Activated CD8-positive, alpha-beta T cell treated with anti-CD3 and anti-CD28 coated beads for 36 hours (primary cell): Measurements from ENCODE around the gene ZBTB16. TPM values are rescaled to one million over a fixed set of nuclear protein-coding genes. Genes with fewer than 3 reads are reported as not detected.

Experiments used
- ATAC-seq: fragments of 200-7000 bp; cut with Tn5 transposase; one replicate; pipeline ENCODE4 v1.10.0; 2021; ENCODE audit warnings: mild to moderate bottlenecking, moderate library complexity
- CTCF ChIA-PET: fragments of 350-600 bp; sonication (Branson Sonifier 250); formaldehyde crosslinking; loops from one replicate; lab custom pipeline; 2021; ENCODE audit warnings: antibody characterized with exemption; lab: Charles Lee
- POLR2A ChIA-PET: fragments of 350-600 bp; sonication (Branson Sonifier 250); formaldehyde crosslinking; loops from one replicate; lab custom pipeline; 2021; ENCODE audit warnings: antibody characterized with exemption; lab: Charles Lee
- DNase-seq: peaks from one replicate; pipeline ENCODE4 v3.0.0-alpha.2; 2020
- H3K27ac Mint-ChIP-seq: one replicate; pipeline ENCODE4 v1.8.0; 2021; ENCODE audit warnings: mild to moderate bottlenecking, mixed read lengths
- H3K27me3 Mint-ChIP-seq: one replicate; pipeline ENCODE4 v1.8.0; 2021; ENCODE audit warnings: mixed read lengths
- H3K36me3 Mint-ChIP-seq: one replicate; pipeline ENCODE4 v1.8.0; 2021; ENCODE audit warnings: low read depth, mixed read lengths
- H3K4me1 Mint-ChIP-seq: one replicate; pipeline ENCODE4 v1.8.0; 2021; ENCODE audit warnings: low read depth, mixed read lengths
- H3K4me3 Mint-ChIP-seq: one replicate; pipeline ENCODE4 v1.8.0; 2021; ENCODE audit warnings: mild to moderate bottlenecking, moderate library complexity, mixed read lengths
- H3K9me3 Mint-ChIP-seq: one replicate; pipeline ENCODE4 v1.8.0; 2021; ENCODE audit warnings: mixed read lengths
- CTCF ChIP-seq: fragments of 200-600 bp; IDR thresholded peaks from one replicate; pipeline ENCODE4 v1.8.0; 2022; ENCODE audit warnings: antibody characterized with exemption, mild to moderate bottlenecking
- intact Hi-C: fragments of 100-400 bp; cut with micrococcal nuclease; formaldehyde crosslinking; loops from one replicate; pipeline ENCODE4 v1.10.0; 2022
- total RNA-seq, 2 experiments: library from RNA; stranded (reverse); gene quantifications; one replicate each; pipeline ENCODE4 v1.2.3, GENCODE V29; 2021

ZBTB16 gene
- total RNA-seq, 2 experiments from 2014 or later: 9.5 to 10.1 TPM

GRCh38 chr11:114284914-114285313 is 225.4 kb downstream of the ZBTB16 start:
- Mint-ChIP-seq H3K4me3 (no peak overlapping the region), H3K36me3 (no peaks in the 10 kb centered on the region), H3K27ac (no peak overlapping the region), H3K27me3 (peaks cover 6% of the 10 kb centered on the region), H3K4me1 (no peaks in the 10 kb centered on the region), H3K9me3 (no peaks in the 10 kb centered on the region)
- intact Hi-C loops: no loop called here
- POLR2A ChIA-PET: no interaction called here
- no peak for DNase-seq
- no peak for ATAC-seq
- no peak for TF ChIP-seq CTCF
- CTCF ChIA-PET: no interaction called here

- ChIA-PET POLR2A (interaction anchor here (0.6 kb wide), 1 partner anchor 13 kb away, joined by 3 read pairs; no protein-coding TSS in a partner anchor), CTCF (no interaction called here)
- Mint-ChIP-seq H3K9me3 (no peaks in the 10 kb centered on the region), H3K4me3 (no peak overlapping the region), H3K4me1 (no peaks in the 10 kb centered on the region), H3K36me3 (no peaks in the 10 kb centered on the region), H3K27ac (no peak overlapping the region), H3K27me3 (peaks cover 5% of the 10 kb centered on the region)
- DNase-seq (no peak), ATAC-seq (no peak)
- TF ChIP-seq CTCF: no peak
- intact Hi-C loops: no loop called here
Measured at GRCh38 chr11:114285599-114285998, 226.1 kb downstream of the ZBTB16 start.

- no peak for TF ChIP-seq CTCF
- Mint-ChIP-seq H3K9me3 (no peaks in the 10 kb centered on the region), H3K4me1 (no peaks in the 10 kb centered on the region), H3K36me3 (no peaks in the 10 kb centered on the region), H3K4me3 (no peak overlapping the region), H3K27me3 (peaks cover 6% of the 10 kb centered on the region), H3K27ac (no peak overlapping the region)
- no peak for ATAC-seq
- ChIA-PET CTCF (no interaction called here), POLR2A (no interaction called here)
- DNase-seq: no peak
- intact Hi-C loops: no loop called here
Measured at GRCh38 chr11:114286229-114286628, 226.7 kb downstream of the ZBTB16 start.

- no peak overlapping the region for H3K27ac Mint-ChIP-seq
- no peaks in the 10 kb centered on the region for H3K9me3 Mint-ChIP-seq
- intact Hi-C loops: no loop called here
- no peak for ATAC-seq
- peaks cover 8% of the 10 kb centered on the region for H3K27me3 Mint-ChIP-seq
- DNase-seq: no peak
- POLR2A ChIA-PET: interaction anchor here (0.9 kb wide), 1 partner anchor 8 kb away, joined by 3 read pairs; no protein-coding TSS in a partner anchor
- no peak for TF ChIP-seq CTCF
- H3K4me3 Mint-ChIP-seq: no peak overlapping the region
- no peaks in the 10 kb centered on the region for H3K4me1 Mint-ChIP-seq
- CTCF ChIA-PET: interaction anchor here (2.4 kb wide), 1 partner anchor 26 kb away, joined by 7 read pairs; no protein-coding TSS in a partner anchor
- no peaks in the 10 kb centered on the region for H3K36me3 Mint-ChIP-seq
Measured at GRCh38 chr11:114287154-114287553, 227.6 kb downstream of the ZBTB16 start.

- no peaks in the 10 kb centered on the region for H3K4me1 Mint-ChIP-seq
- ATAC-seq: no peak
- CTCF ChIA-PET: interaction anchor here (1.3 to 2.4 kb wide), 2 partner anchors 10 to 27 kb away, joined by 3 to 7 read pairs; no protein-coding TSS in a partner anchor
- H3K27me3 Mint-ChIP-seq: peaks cover 12% of the 10 kb centered on the region
- no peak overlapping the region for H3K27ac Mint-ChIP-seq
- no peak overlapping the region for H3K4me3 Mint-ChIP-seq
- POLR2A ChIA-PET: no interaction called here
- H3K9me3 Mint-ChIP-seq: no peaks in the 10 kb centered on the region
- TF ChIP-seq CTCF: no peak
- DNase-seq: no peak
- intact Hi-C loops: no loop called here
- no peaks in the 10 kb centered on the region for H3K36me3 Mint-ChIP-seq
Measured at GRCh38 chr11:114288136-114288535, 228.6 kb downstream of the ZBTB16 start.
